IMR-90 (cell line): ENCODE data around the gene SAMD11. TPM values are rescaled to one million over a fixed set of nuclear protein-coding genes. Genes with fewer than 3 reads are reported as not detected.

Experiments used
- ATAC-seq: fragments of 200-7000 bp; cut with Tn5 transposase; 2 replicates; pipeline ENCODE4 v1.9.1; 2020; ENCODE audit warnings: low read depth, mild to moderate bottlenecking, moderate library complexity
- BruUV-seq: library from RNA; stranded (reverse); fragments of 400-500 nt; replicated peaks from 2 replicates; lab custom pipeline; 2021; lab: Mats Ljungman, UMichigan
- CTCF ChIA-PET: fragments of 300-600 bp; formaldehyde crosslinking; extraction: SDS; loops from one replicate; lab custom pipeline; 2021; ENCODE audit warnings: antibody characterized with exemption; lab: Yijun Ruan, JAX
- POLR2A ChIA-PET: fragments of 300-600 bp; sonication (Branson Sonifier 250); formaldehyde crosslinking; loops from one replicate; lab custom pipeline; 2022; ENCODE audit warnings: antibody characterized with exemption; ENCODE audit not compliant: unreplicated experiment; lab: Charles Lee
- DNase-seq: peaks from one replicate; pipeline ENCODE4 v3.0.0; 2013
- H2AFZ ChIP-seq: replicated peaks from 2 replicates; pipeline ENCODE3; 2013; ENCODE audit warnings: low read length, mild to moderate bottlenecking; ENCODE audit not compliant: poor library complexity
- H2AK5ac ChIP-seq: 2 replicates; pipeline ENCODE4 v1.6.1; 2013; ENCODE audit warnings: low read depth, low read length, inconsistent platforms
- H2AK9ac ChIP-seq: replicated peaks from 2 replicates; pipeline ENCODE3; 2013; ENCODE audit warnings: mild to moderate bottlenecking, low read depth, low read length, moderate library complexity; ENCODE audit not compliant: poor library complexity
- H2BK120ac ChIP-seq: 2 replicates; pipeline ENCODE4 v1.6.1; 2013; ENCODE audit warnings: low read depth, low read length, inconsistent platforms
- H2BK15ac ChIP-seq: 3 replicates; pipeline ENCODE4 v1.6.1; 2013; ENCODE audit warnings: low read depth, low read length, inconsistent platforms
- H2BK20ac ChIP-seq: 2 replicates; pipeline ENCODE4 v1.6.1; 2013; ENCODE audit warnings: low read depth, mild to moderate bottlenecking, inconsistent platforms, low read length, moderate library complexity
- H2BK5ac ChIP-seq: 2 replicates; pipeline ENCODE4 v1.6.1; 2013; ENCODE audit warnings: mild to moderate bottlenecking, low read depth, low read length, inconsistent platforms; ENCODE audit not compliant: poor library complexity, severe bottlenecking
- H3K14ac ChIP-seq: replicated peaks from 2 replicates; pipeline ENCODE4 v1.6.1; 2013; ENCODE audit warnings: low read depth, low read length, inconsistent platforms
- H3K18ac ChIP-seq: 2 replicates; pipeline ENCODE4 v1.6.1; 2013; ENCODE audit warnings: low read depth, low read length, control low read depth
- H3K23ac ChIP-seq: 2 replicates; pipeline ENCODE4 v1.6.1; 2013; ENCODE audit warnings: low read depth, low read length, inconsistent platforms
- H3K27ac ChIP-seq: 2 replicates; pipeline ENCODE4 v1.5.1; 2013; ENCODE audit warnings: mild to moderate bottlenecking, control low read depth, low read length; ENCODE audit not compliant: insufficient read depth
- H3K27me3 ChIP-seq: 2 replicates; pipeline ENCODE4 v1.6.1; 2013; ENCODE audit warnings: low read length; ENCODE audit not compliant: control insufficient read depth, insufficient read depth
- H3K36me3 ChIP-seq: 2 replicates; pipeline ENCODE4 v1.6.1; 2013; ENCODE audit warnings: low read length, mixed read lengths; ENCODE audit not compliant: control insufficient read depth, insufficient read depth
- H3K4ac ChIP-seq: 2 replicates; pipeline ENCODE4 v1.6.1; 2013; ENCODE audit warnings: low read depth, low read length, inconsistent platforms
- H3K4me1 ChIP-seq: 2 replicates; pipeline ENCODE4 v1.6.1; 2013; ENCODE audit warnings: low read length, mixed read lengths; ENCODE audit not compliant: control insufficient read depth, insufficient read depth
- H3K4me2 ChIP-seq: 2 replicates; pipeline ENCODE4 v1.6.1; 2013; ENCODE audit warnings: low read depth, mild to moderate bottlenecking, control low read depth, low read length, moderate library complexity
- H3K4me3 ChIP-seq: 2 replicates; pipeline ENCODE4 v1.5.1; 2013; ENCODE audit warnings: low read depth, mild to moderate bottlenecking, control low read depth, low read length, moderate library complexity; ENCODE audit not compliant: insufficient read depth
- H3K56ac ChIP-seq: 2 replicates; pipeline ENCODE4 v1.6.1; 2013; ENCODE audit warnings: low read length, inconsistent platforms; ENCODE audit not compliant: insufficient read depth; ENCODE audit errors: extremely low read depth
- H3K79me1 ChIP-seq, 2 experiments: 2 replicates each; pipeline ENCODE4 v1.6.1; 2013; ENCODE audit warnings: low read length in 2 of 2, inconsistent platforms in 1 of 2, low read depth in 1 of 2
- H3K9ac ChIP-seq: 2 replicates; pipeline ENCODE4 v1.6.1; 2013; ENCODE audit warnings: low read depth, low read length, control low read depth
- H3K9me1 ChIP-seq: 2 replicates; pipeline ENCODE4 v1.6.1; 2013; ENCODE audit warnings: low read length, inconsistent platforms; ENCODE audit not compliant: insufficient read depth
- H3K9me3 ChIP-seq: 2 replicates; pipeline ENCODE4 v1.6.1; 2013; ENCODE audit warnings: low read length; ENCODE audit not compliant: control insufficient read depth, insufficient read depth
- H4K20me1 ChIP-seq: 2 replicates; pipeline ENCODE4 v1.6.1; 2013; ENCODE audit warnings: low read length, inconsistent platforms; ENCODE audit not compliant: insufficient read depth
- H4K5ac ChIP-seq: 2 replicates; pipeline ENCODE4 v1.6.1; 2013; ENCODE audit warnings: mild to moderate bottlenecking, low read depth, low read length, control low read depth
- H4K8ac ChIP-seq, 2 experiments: 2 replicates each; pipeline ENCODE4 v1.6.1; 2013; ENCODE audit warnings: low read depth in 2 of 2, low read length in 2 of 2, control low read depth in 1 of 2, inconsistent platforms in 1 of 2
- H4K91ac ChIP-seq: 2 replicates; pipeline ENCODE4 v1.6.1; 2013; ENCODE audit warnings: low read depth, low read length, inconsistent platforms; ENCODE audit not compliant: insufficient read depth
- CTCF ChIP-seq: conservative IDR thresholded peaks from 2 replicates; pipeline ENCODE4 v1.5.1; 2012; ENCODE audit warnings: mild to moderate bottlenecking, low read depth, low read length, improper control_type of control experiment
- FOS ChIP-seq: fragments of 150-350 bp; IDR thresholded peaks from 2 replicates; pipeline ENCODE4 v1.6.1; 2016; ENCODE audit warnings: low read depth, low read length
- MAZ ChIP-seq: IDR thresholded peaks from 2 replicates; pipeline ENCODE4 v1.6.1; 2012; ENCODE audit warnings: low read depth, mild to moderate bottlenecking, low read length, improper control_type of control experiment, moderate library complexity, borderline replicate concordance
- WGBS, 2 experiments: methylation state at CpG; one replicate each; pipeline versions ENCODE4 v1.1.5 to v1.1.7; 2013; ENCODE audit warnings: missing lambda C conversion rate in 2 of 2; ENCODE audit not compliant: insufficient read length in 1 of 2; ENCODE audit errors: extremely low coverage in 2 of 2; 5-methylcytosine and 5-hydroxymethylcytosine counted together
- dilution Hi-C: fragments of 300-500 bp; cut with HindIII; formaldehyde crosslinking; loops from one replicate; pipeline ENCODE4 v1.14.3; 2018; ENCODE audit warnings: low sequenced_read_pairs; ENCODE audit not compliant: unreplicated experiment
- in situ Hi-C: fragments of 300-500 bp; cut with MboI; formaldehyde crosslinking; loops from 3 replicates; pipeline ENCODE4 v1.14.3; 2019; ENCODE audit warnings: low sequenced_read_pairs, inconsistent platforms, mixed read lengths
- intact Hi-C: fragments of 100-400 bp; cut with micrococcal nuclease; formaldehyde crosslinking; loops from 2 replicates; pipeline ENCODE4 v1.10.0; 2022
- polyA plus RNA-seq, 3 experiments: library from polyadenylated mRNA; depleted of rRNA; stranded (reverse); fragments of >200 nt; gene quantifications; 2 replicates each; pipeline ENCODE4 v1.2.3, GENCODE V29; 2012; ENCODE audit warnings: low replicate concordance in 1 of 3
- total RNA-seq: library from RNA; depleted of rRNA; stranded (reverse); fragments of >200 nt; gene quantifications from 2 replicates; pipeline ENCODE4 v1.2.3, GENCODE V29; 2012

SAMD11 gene
- total and polyA plus RNA-seq, 2 of the 4 experiments (the other 2 are of a cell fraction) = 5.9 to 22.9 TPM

- ATAC-seq = no peak
- H3K27me3 ChIP-seq = no peaks in the 10 kb centered on the region; the same call in 1 of the 2 replicates
- no peak overlapping the region for H2BK15ac ChIP-seq
- intact Hi-C loops = no loop called here
- no peak overlapping the region for H3K56ac ChIP-seq
- peaks cover 2% of the 10 kb centered on the region; the same call in 1 of the 2 replicates for H3K36me3 ChIP-seq
- H3K79me1 ChIP-seq = peaks cover 4 to 15% of the 10 kb centered on the region in 2 experiments; a peak in 1 of 4 replicates
- TF ChIP-seq CTCF (no peak), FOS (no peak), MAZ (no peak)
- no peak overlapping the region for H3K27ac ChIP-seq
- H4K20me1 ChIP-seq = peaks cover 3% of the 10 kb centered on the region
- H4K8ac ChIP-seq = no peak overlapping the region
- no peak overlapping the region for H3K4me3 ChIP-seq
- H3K4me2 ChIP-seq = no peak overlapping the region
- H3K23ac ChIP-seq = no peak overlapping the region
- no peak overlapping the region for H4K91ac ChIP-seq
- H3K4me1 ChIP-seq = peaks cover 24% of the 10 kb centered on the region
- H2BK5ac ChIP-seq = no peak overlapping the region
- CTCF ChIA-PET = no interaction called here
- H3K14ac ChIP-seq = no peak overlapping the region
- no peak for DNase-seq
- H3K9ac ChIP-seq = no peak overlapping the region
- H3K4ac ChIP-seq = no peak overlapping the region
- H2BK120ac ChIP-seq = no peak overlapping the region
- BruUV-seq = no TSS peak
- peaks cover 5% of the 10 kb centered on the region for H3K9me1 ChIP-seq
- no peaks in the 10 kb centered on the region for H3K9me3 ChIP-seq
- no peak overlapping the region for H4K5ac ChIP-seq
- WGBS, 2 experiments = no CpG with 5 or more reads among the region's 6 CpGs
- POLR2A ChIA-PET = interaction anchor here (1.0 kb wide), 1 partner anchor 14 kb away, joined by 3 read pairs; no protein-coding TSS in a partner anchor
- dilution Hi-C loops = no loop called here
- H2AK5ac ChIP-seq = no peak overlapping the region; the same call in 1 of the 2 replicates
- H2AFZ ChIP-seq = no peak overlapping the region
- H3K18ac ChIP-seq = no peak overlapping the region
- H2BK20ac ChIP-seq = no peak overlapping the region
- H2AK9ac ChIP-seq = no peak overlapping the region
- in situ Hi-C loops = no loop called here
Observed at GRCh38 chr1:918843-919242, 4.9 kb upstream of the SAMD11 start.
